Measurements from ENCODE around the gene PROC. TPM values are rescaled to one million over a fixed set of nuclear protein-coding genes. Genes with fewer than 3 reads are reported as not detected.

Gene PROC
- total RNA-seq = not detected

GRCh38 chr2:127418300-127419111, at the start of gene PROC:
PROC (plus strand) TSS chr2:127418427; CDS start chr2:127419943, 1,516 bp downstream.
- Mint-ChIP-seq H3K9me3 (no peaks in the 10 kb centered on the region), H3K27me3 (peaks cover 40% of the 10 kb centered on the region), H3K4me3 (no peak within 1 kb of the TSS), H3K4me1 (peaks cover 16% of the 10 kb centered on the region), H3K36me3 (no peaks in the 10 kb centered on the region), H3K27ac (no peak within 1 kb of the TSS)
- DNase-seq = no peak

GRCh38 chr2:127370010-127370409, 48.2 kb upstream of the PROC start:
- H3K27ac Mint-ChIP-seq = no peak overlapping the region
- H3K27me3 Mint-ChIP-seq = no peaks in the 10 kb centered on the region
- H3K9me3 Mint-ChIP-seq = peaks cover 41% of the 10 kb centered on the region
- peaks cover 20% of the 10 kb centered on the region for H3K4me1 Mint-ChIP-seq
- no peak overlapping the region for H3K4me3 Mint-ChIP-seq
- no peak for DNase-seq
- H3K36me3 Mint-ChIP-seq = peaks cover 46% of the 10 kb centered on the region

GRCh38 chr2:127371037-127371436, 47.2 kb upstream of the PROC start:
- no peak for DNase-seq
- Mint-ChIP-seq H3K27me3 (no peaks in the 10 kb centered on the region), H3K4me1 (peaks cover 13% of the 10 kb centered on the region), H3K4me3 (no peak overlapping the region), H3K27ac (no peak overlapping the region), H3K9me3 (peaks cover 45% of the 10 kb centered on the region), H3K36me3 (peaks cover 54% of the 10 kb centered on the region)

- Mint-ChIP-seq H3K27ac (no peak overlapping the region), H3K36me3 (peaks cover 67% of the 10 kb centered on the region), H3K4me1 (peaks cover 11% of the 10 kb centered on the region), H3K9me3 (peaks cover 49% of the 10 kb centered on the region), H3K4me3 (no peak overlapping the region), H3K27me3 (no peaks in the 10 kb centered on the region)
- DNase-seq = no peak
Observed at GRCh38 chr2:127373362-127374083, 44.7 kb upstream of the PROC start.

- Mint-ChIP-seq H3K27ac (no peak overlapping the region), H3K4me1 (peaks cover 30% of the 10 kb centered on the region), H3K9me3 (peaks cover 33% of the 10 kb centered on the region), H3K4me3 (no peak overlapping the region), H3K27me3 (no peaks in the 10 kb centered on the region), H3K36me3 (peaks cover 51% of the 10 kb centered on the region)
- DNase-seq = no peak
Observed at GRCh38 chr2:127376257-127376656, 42.0 kb upstream of the PROC start.

GRCh38 chr2:127377262-127377661, 41.0 kb upstream of the PROC start:
- no peak for DNase-seq
- H3K27ac Mint-ChIP-seq = no peak overlapping the region
- H3K27me3 Mint-ChIP-seq = no peaks in the 10 kb centered on the region
- H3K36me3 Mint-ChIP-seq = peaks cover 44% of the 10 kb centered on the region
- H3K4me3 Mint-ChIP-seq = no peak overlapping the region
- peaks cover 28% of the 10 kb centered on the region for H3K9me3 Mint-ChIP-seq
- H3K4me1 Mint-ChIP-seq = peaks cover 37% of the 10 kb centered on the region

- Mint-ChIP-seq H3K36me3 (peaks cover 38% of the 10 kb centered on the region), H3K27ac (no peak overlapping the region), H3K27me3 (no peaks in the 10 kb centered on the region), H3K4me3 (no peak overlapping the region), H3K4me1 (peaks cover 49% of the 10 kb centered on the region), H3K9me3 (peaks cover 17% of the 10 kb centered on the region)
- DNase-seq = no peak
Observed at GRCh38 chr2:127378720-127379119, 39.5 kb upstream of the PROC start.

- Mint-ChIP-seq H3K4me3 (no peak overlapping the region), H3K9me3 (peaks cover 8% of the 10 kb centered on the region), H3K27me3 (no peaks in the 10 kb centered on the region), H3K36me3 (peaks cover 36% of the 10 kb centered on the region), H3K4me1 (peaks cover 56% of the 10 kb centered on the region), H3K27ac (no peak overlapping the region)
- DNase-seq = no peak
Observed at GRCh38 chr2:127379712-127380355, 38.4 kb upstream of the PROC start.

GRCh38 chr2:127381762-127382161, 36.5 kb upstream of the PROC start:
- Mint-ChIP-seq H3K4me1 (peaks cover 73% of the 10 kb centered on the region), H3K9me3 (no peaks in the 10 kb centered on the region), H3K36me3 (peaks cover 28% of the 10 kb centered on the region), H3K4me3 (no peak overlapping the region), H3K27me3 (no peaks in the 10 kb centered on the region), H3K27ac (no peak overlapping the region)
- DNase-seq = no peak

GRCh38 chr2:127382831-127383230, 35.4 kb upstream of the PROC start:
- no peaks in the 10 kb centered on the region for H3K27me3 Mint-ChIP-seq
- H3K36me3 Mint-ChIP-seq = peaks cover 24% of the 10 kb centered on the region
- H3K4me3 Mint-ChIP-seq = no peak overlapping the region
- peaks cover 70% of the 10 kb centered on the region for H3K4me1 Mint-ChIP-seq
- DNase-seq = no peak
- H3K27ac Mint-ChIP-seq = no peak overlapping the region
- no peaks in the 10 kb centered on the region for H3K9me3 Mint-ChIP-seq

- Mint-ChIP-seq H3K36me3 (peaks cover 22% of the 10 kb centered on the region), H3K27ac (no peak overlapping the region), H3K4me3 (no peak overlapping the region)
Observed at GRCh38 chr2:127384529-127384928, 33.7 kb upstream of the PROC start.

GRCh38 chr2:127386246-127386645, 32.0 kb upstream of the PROC start:
- Mint-ChIP-seq H3K4me3 (peak overlapping the region; percentile 90), H3K4me1 (peaks cover 66% of the 10 kb centered on the region), H3K9me3 (no peaks in the 10 kb centered on the region), H3K27ac (peak overlapping the region; percentile 79), H3K36me3 (peaks cover 22% of the 10 kb centered on the region), H3K27me3 (no peaks in the 10 kb centered on the region)
- no peak for DNase-seq

More at GRCh38 chr2:127384529-127384928, 33.7 kb upstream of the PROC start:
- no peak for DNase-seq
- Mint-ChIP-seq H3K4me1 (peaks cover 75% of the 10 kb centered on the region), H3K9me3 (no peaks in the 10 kb centered on the region), H3K27me3 (no peaks in the 10 kb centered on the region)

GRCh38 chr2:127386764-127387654, 31.2 kb upstream of the PROC start:
- DNase-seq = peak; percentile 85
- peak overlapping the region; percentile 79 for H3K27ac Mint-ChIP-seq
- H3K4me1 Mint-ChIP-seq = peaks cover 62% of the 10 kb centered on the region
- peak overlapping the region; percentile 90 for H3K4me3 Mint-ChIP-seq
- peaks cover 23% of the 10 kb centered on the region for H3K36me3 Mint-ChIP-seq
- H3K27me3 Mint-ChIP-seq = no peaks in the 10 kb centered on the region
- H3K9me3 Mint-ChIP-seq = no peaks in the 10 kb centered on the region

GRCh38 chr2:127387655-127388422, 30.4 kb upstream of the PROC start, which contains the start of gene MAP3K2:
MAP3K2 (minus strand) TSS chr2:127387975; CDS start chr2:127343129, 44,846 bp downstream.
- Mint-ChIP-seq H3K4me3 (peak within 1 kb of the TSS; percentile 90), H3K27me3 (no peaks in the 10 kb centered on the region), H3K9me3 (peaks cover 2% of the 10 kb centered on the region), H3K4me1 (peaks cover 62% of the 10 kb centered on the region), H3K36me3 (peaks cover 28% of the 10 kb centered on the region), H3K27ac (peak within 1 kb of the TSS; percentile 95)
- DNase-seq = peak; percentile 95

All from activated naive CD8-positive, alpha-beta T cell treated with anti-CD3 and anti-CD28 coated beads for 36 hours (primary cell).